AG09319 (cell line): ENCODE data around the gene KANSL1.

Experiments
- DNase-seq: peaks from one replicate; pipeline ENCODE4 v3.0.0-alpha.2; 2010; ENCODE audit warnings: low read depth; ENCODE audit errors: extremely low read depth
- CTCF ChIP-seq: IDR thresholded peaks from 2 replicates; pipeline ENCODE4 v1.5.1; 2011; ENCODE audit warnings: low read depth, mild to moderate bottlenecking, inconsistent platforms, low read length, moderate library complexity

The KANSL1 gene

GRCh38 chr17:46169913-46170638, 23.2 kb downstream of the KANSL1 start:
- no peak for TF ChIP-seq CTCF
- no peak for DNase-seq

GRCh38 chr17:46167826-46168569, 25.2 kb downstream of the KANSL1 start:
- TF ChIP-seq CTCF, result no peak
- no peak for DNase-seq

- DNase-seq, result no peak
- TF ChIP-seq CTCF, result no peak
Observed at GRCh38 chr17:46167267-46167666, 26.0 kb downstream of the KANSL1 start.

- DNase-seq, result no peak
- no peak for TF ChIP-seq CTCF
Observed at GRCh38 chr17:46166692-46167249, 26.5 kb downstream of the KANSL1 start.

GRCh38 chr17:46163929-46164594, 29.2 kb downstream of the KANSL1 start:
- TF ChIP-seq CTCF, result no peak

GRCh38 chr17:46163316-46163715, 29.9 kb downstream of the KANSL1 start:
- no peak for TF ChIP-seq CTCF
- no peak for DNase-seq

More at GRCh38 chr17:46163929-46164594, 29.2 kb downstream of the KANSL1 start:
- DNase-seq, result no peak

- no peak for TF ChIP-seq CTCF
- DNase-seq, result no peak
Observed at GRCh38 chr17:46162866-46163265, 30.4 kb downstream of the KANSL1 start.
